ENCODE measurements around the gene ROMO1. TPM values are rescaled to one million over a fixed set of nuclear protein-coding genes. Genes with fewer than 3 reads are reported as not detected.

Gene ROMO1
- total and polyA plus RNA-seq, 3 experiments from 2014 or later, result 108 to 358 (median 117) TPM

DNA sequence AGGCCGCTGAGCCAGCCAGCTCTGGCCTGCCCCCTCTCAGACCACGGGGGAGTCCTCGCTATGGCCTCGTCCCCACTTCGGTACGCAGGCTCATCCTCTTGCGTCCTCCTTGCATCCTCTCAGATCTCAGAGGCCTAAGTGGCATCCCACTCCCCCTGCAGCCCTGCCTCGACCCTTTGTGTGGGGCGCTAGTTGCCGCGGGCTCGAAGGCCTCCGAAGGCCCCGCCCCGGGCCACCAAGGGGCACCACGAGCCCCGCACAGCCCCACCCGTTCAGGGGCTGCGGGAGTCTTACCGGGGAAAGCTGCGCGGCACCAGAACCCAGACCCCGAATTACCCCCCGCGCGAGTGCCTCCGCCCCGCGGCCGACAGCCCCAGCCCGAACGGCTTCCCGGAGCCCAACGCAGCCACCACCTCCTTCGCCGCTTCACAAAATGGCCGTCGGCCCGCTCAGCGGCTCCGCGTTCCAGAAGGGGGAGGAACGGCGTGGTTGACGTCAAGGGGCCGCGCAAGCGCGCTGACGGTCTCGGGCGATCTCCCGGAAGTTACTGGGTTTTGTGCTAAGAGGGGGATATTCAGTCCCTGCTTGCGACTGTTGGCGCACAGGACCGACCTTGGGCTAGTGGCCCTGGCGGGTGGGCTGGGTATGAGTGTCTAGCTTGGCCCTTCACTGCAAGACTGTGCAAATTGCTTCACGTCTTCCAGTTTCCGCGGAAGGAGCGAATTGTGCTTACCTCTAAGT lies 34.6 kb upstream of the ROMO1 start, which contains the start of the genes CPNE1 and RBM12:
TSS of gene CPNE1 (minus strand) at position 435 of the 741 bp plus-strand sequence. CDS start 31,977 bp downstream, outside the sequence.
TSS of gene RBM12 (minus strand) at position 435 of the 741 bp plus-strand sequence. CDS start 9,578 bp downstream, outside the sequence.
- CTCF ChIA-PET, result interaction anchor here (1.0 to 2.1 kb wide), 8 partner anchors 43 to 289 kb away, joined by 3 to 8 read pairs (median 4); partner anchors contain the start of genes RBM39 and SPAG4

GRCh38 chr20:35665949-35666288 lies 33.3 kb upstream of the ROMO1 start:
- Histone ChIP-seq H3K4me1 (ENCODE audit: insufficient read depth, low read length) (peaks cover 29% of the 10 kb centered on the region), H3K4me3 (ENCODE audit: low read length) (no peak overlapping the region), H3K9me3 (ENCODE audit: low read length) (no peaks in the 10 kb centered on the region), H3K27me3 (ENCODE audit: insufficient read depth, low read length, poor library complexity, severe bottlenecking) (no peaks in the 10 kb centered on the region), H3K36me3 (ENCODE audit: insufficient read depth, low read length) (peaks cover 26% of the 10 kb centered on the region), H3K27ac (ENCODE audit: low read depth, low read length) (no peak overlapping the region)
- ChIA-PET POLR2A (interaction anchor here (0.5 to 2.6 kb wide), 4 partner anchors 14 to 175 kb away, joined by 3 to 28 read pairs (median 4); partner anchors contain the start of gene RBM39), CTCF (interaction anchor here (0.8 to 1.1 kb wide), 2 partner anchors 46 to 210 kb away, joined by 3 to 4 read pairs; partner anchors contain the start of gene CEP250)
- Mint-ChIP-seq H3K27ac (peak overlapping the region in 4 of 8 donors; percentile 38 to 63 (median 50)), H3K4me1 (peaks cover 35 to 36% (median 36%) of the 10 kb centered on the region in 3 donors), H3K9me3 (no peaks in the 10 kb centered on the region), H3K36me3 (peaks cover 10 to 46% (median 15%) of the 10 kb centered on the region in 3 donors), H3K27me3 (no peaks in the 10 kb centered on the region), H3K4me3 (peak overlapping the region in 4 of 7 donors; percentile 29 to 54 (median 42))
- DNase-seq, result no peak

More for the DNA sequence above, 34.6 kb upstream of the ROMO1 start, which contains the start of the genes CPNE1 and RBM12:
- Histone ChIP-seq H3K9me3 (ENCODE audit: low read length) (no peaks in the 10 kb centered on the region), H3K4me3 (ENCODE audit: low read length) (peak within 1 kb of the TSS; percentile 95), H3K4me1 (ENCODE audit: insufficient read depth, low read length) (peaks cover 42% of the 10 kb centered on the region), H3K27me3 (ENCODE audit: insufficient read depth, low read length, poor library complexity, severe bottlenecking) (no peaks in the 10 kb centered on the region), H3K27ac (ENCODE audit: low read depth, low read length) (peak within 1 kb of the TSS; percentile 98), H3K36me3 (ENCODE audit: insufficient read depth, low read length) (peaks cover 13% of the 10 kb centered on the region)
- peak within 1 kb of the TSS; percentile 94 to 100 (median 99) for H3K27ac Mint-ChIP-seq
- peak; percentile 88 to 96 (median 93) for DNase-seq
- peak within 1 kb of the TSS; percentile 86 to 98 (median 96) for H3K4me3 Mint-ChIP-seq
- H3K4me1 Mint-ChIP-seq, result peaks cover 47 to 49% (median 49%) of the 10 kb centered on the region in 3 donors
- POLR2A ChIA-PET, result interaction anchor here (0.5 to 2.8 kb wide), 17 partner anchors 10 to 1253 kb away, joined by 3 to 57 read pairs (median 4); partner anchors contain the start of genes ACSS2, ERGIC3, NFS1 and PHF20
- no peaks in the 10 kb centered on the region for H3K9me3 Mint-ChIP-seq
- H3K36me3 Mint-ChIP-seq, result peaks cover 0 to 33% (median 10%) of the 10 kb centered on the region in 3 donors
- H3K27me3 Mint-ChIP-seq, result no peaks in the 10 kb centered on the region

DNA sequence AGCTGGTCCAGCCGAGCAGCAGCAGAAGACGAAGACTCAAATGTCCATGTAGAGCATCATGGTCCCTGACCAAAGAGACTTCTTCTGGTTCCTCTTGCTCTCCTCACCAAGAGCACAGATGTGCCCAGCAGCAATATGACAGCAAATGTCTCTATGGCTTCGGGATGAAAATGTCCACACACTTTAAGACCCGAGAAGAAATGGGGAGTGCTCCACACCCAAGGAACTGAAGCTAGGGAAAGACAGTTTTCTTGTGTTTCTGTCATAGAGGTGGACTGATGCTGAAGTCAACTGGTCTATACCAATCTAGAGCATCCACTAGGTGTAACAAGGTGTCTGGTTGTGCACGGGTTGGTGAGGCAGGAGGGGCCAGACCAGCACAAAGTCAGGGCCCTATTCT lies 30.0 kb upstream of the ROMO1 start:
- Histone ChIP-seq H3K27ac (ENCODE audit: low read depth, low read length) (no peak overlapping the region), H3K9me3 (ENCODE audit: low read length) (no peaks in the 10 kb centered on the region), H3K4me1 (ENCODE audit: insufficient read depth, low read length) (no peaks in the 10 kb centered on the region), H3K27me3 (ENCODE audit: insufficient read depth, low read length, poor library complexity, severe bottlenecking) (no peaks in the 10 kb centered on the region), H3K4me3 (ENCODE audit: low read length) (no peak overlapping the region), H3K36me3 (ENCODE audit: insufficient read depth, low read length) (peaks cover 48% of the 10 kb centered on the region)
- Mint-ChIP-seq H3K36me3 (peaks cover 20 to 59% (median 25%) of the 10 kb centered on the region in 3 donors), H3K9me3 (no peaks in the 10 kb centered on the region), H3K4me3 (no peak overlapping the region), H3K27me3 (no peaks in the 10 kb centered on the region), H3K27ac (peak overlapping the region in 2 of 8 donors; percentile 36 to 72), H3K4me1 (peaks cover 4 to 5% (median 4%) of the 10 kb centered on the region in 3 donors)
- DNase-seq, result no peak
- ChIA-PET POLR2A (no interaction called here), CTCF (interaction anchor here (1.3 kb wide), 1 partner anchor 50 kb away, joined by 3 read pairs; no protein-coding TSS in a partner anchor)

DNA sequence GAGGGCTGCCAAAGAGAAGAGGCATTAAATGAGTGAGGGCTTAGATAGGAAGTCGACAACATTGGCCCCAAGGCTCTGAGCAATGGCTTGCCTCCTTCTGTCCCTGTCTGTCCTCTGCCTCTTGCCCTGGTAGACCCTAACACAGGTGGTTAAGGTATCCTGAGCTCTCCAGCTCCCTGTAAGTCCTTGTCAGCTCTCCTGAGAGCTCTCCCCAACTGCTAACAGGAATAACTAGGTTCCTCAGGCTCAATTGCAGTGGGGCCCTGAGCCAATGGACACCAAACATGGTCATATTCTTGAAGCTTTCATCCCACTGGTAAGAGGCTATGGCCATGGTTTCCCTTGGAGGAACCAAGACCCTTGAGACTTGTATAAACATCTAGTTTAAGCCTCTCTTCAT lies 29.5 kb upstream of the ROMO1 start:
- Histone ChIP-seq H3K4me3 (ENCODE audit: low read length) (no peak overlapping the region), H3K36me3 (ENCODE audit: insufficient read depth, low read length) (peaks cover 52% of the 10 kb centered on the region)
- H3K4me3 Mint-ChIP-seq, result no peak overlapping the region

GRCh38 chr20:35673884-35674283 lies 25.3 kb upstream of the ROMO1 start:
- Histone ChIP-seq H3K27ac (ENCODE audit: low read depth, low read length) (no peak overlapping the region), H3K4me3 (ENCODE audit: low read length) (no peak overlapping the region), H3K4me1 (ENCODE audit: insufficient read depth, low read length) (no peaks in the 10 kb centered on the region), H3K36me3 (ENCODE audit: insufficient read depth, low read length) (peaks cover 49% of the 10 kb centered on the region), H3K9me3 (ENCODE audit: low read length) (no peaks in the 10 kb centered on the region), H3K27me3 (ENCODE audit: insufficient read depth, low read length, poor library complexity, severe bottlenecking) (no peaks in the 10 kb centered on the region)
- no peak for DNase-seq
- Mint-ChIP-seq H3K4me1 (no peaks in the 10 kb centered on the region), H3K9me3 (no peaks in the 10 kb centered on the region), H3K36me3 (peaks cover 20 to 67% (median 23%) of the 10 kb centered on the region in 3 donors), H3K4me3 (no peak overlapping the region), H3K27me3 (peaks cover 0 to 1% of the 10 kb centered on the region in 2 donors), H3K27ac (peak overlapping the region in 1 of 8 donors; percentile 38)
- ChIA-PET POLR2A (no interaction called here), CTCF (no interaction called here)

More for the DNA sequence above, 29.5 kb upstream of the ROMO1 start:
- H3K9me3 Mint-ChIP-seq, result no peaks in the 10 kb centered on the region
- Histone ChIP-seq H3K27ac (ENCODE audit: low read depth, low read length) (no peak overlapping the region), H3K27me3 (ENCODE audit: insufficient read depth, low read length, poor library complexity, severe bottlenecking) (no peaks in the 10 kb centered on the region), H3K9me3 (ENCODE audit: low read length) (no peaks in the 10 kb centered on the region), H3K4me1 (ENCODE audit: insufficient read depth, low read length) (no peaks in the 10 kb centered on the region)
- peaks cover 20 to 59% (median 25%) of the 10 kb centered on the region in 3 donors for H3K36me3 Mint-ChIP-seq
- H3K27ac Mint-ChIP-seq, result peak overlapping the region in 3 of 8 donors; percentile 32 to 72 (median 64)
- H3K4me1 Mint-ChIP-seq, result peaks cover 4% of the 10 kb centered on the region in 3 donors
- ChIA-PET POLR2A (no interaction called here), CTCF (interaction anchor here (1.2 to 1.3 kb wide), 2 partner anchors 50 to 68 kb away, joined by 3 read pairs; no protein-coding TSS in a partner anchor)
- H3K27me3 Mint-ChIP-seq, result no peaks in the 10 kb centered on the region
- DNase-seq, result no peak

DNA sequence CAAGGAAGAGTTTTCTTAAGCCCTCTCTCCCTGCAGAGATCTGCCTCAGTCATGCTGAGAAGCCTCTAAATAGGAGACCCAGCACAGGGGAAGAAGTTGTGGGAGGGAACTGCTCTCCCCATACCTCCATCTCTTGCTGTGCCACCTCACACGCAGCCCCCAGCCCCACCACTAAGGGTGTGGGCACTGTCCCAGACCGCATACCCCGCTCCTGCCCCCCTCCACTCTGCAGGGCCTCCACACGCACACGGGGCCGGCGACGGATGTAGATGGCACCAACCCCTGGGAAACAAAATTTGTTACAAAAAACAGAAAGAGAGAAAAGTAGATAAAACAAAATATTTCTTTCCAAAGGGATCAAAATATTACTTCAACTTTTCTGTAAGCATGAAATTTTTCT lies 24.3 kb upstream of the ROMO1 start:
- Mint-ChIP-seq H3K9me3 (no peaks in the 10 kb centered on the region), H3K4me3 (no peak overlapping the region), H3K4me1 (no peaks in the 10 kb centered on the region), H3K36me3 (peaks cover 18 to 64% (median 20%) of the 10 kb centered on the region in 3 donors), H3K27me3 (peaks cover 0 to 1% of the 10 kb centered on the region in 2 donors), H3K27ac (peak overlapping the region in 1 of 8 donors; percentile 62)
- Histone ChIP-seq H3K4me3 (ENCODE audit: low read length) (no peak overlapping the region), H3K4me1 (ENCODE audit: insufficient read depth, low read length) (no peaks in the 10 kb centered on the region), H3K27me3 (ENCODE audit: insufficient read depth, low read length, poor library complexity, severe bottlenecking) (no peaks in the 10 kb centered on the region), H3K36me3 (ENCODE audit: insufficient read depth, low read length) (peaks cover 39% of the 10 kb centered on the region), H3K9me3 (ENCODE audit: low read length) (no peaks in the 10 kb centered on the region), H3K27ac (ENCODE audit: low read depth, low read length) (no peak overlapping the region)
- POLR2A ChIA-PET, result no interaction called here
- CTCF ChIA-PET, result no interaction called here
- no peak for DNase-seq

DNA sequence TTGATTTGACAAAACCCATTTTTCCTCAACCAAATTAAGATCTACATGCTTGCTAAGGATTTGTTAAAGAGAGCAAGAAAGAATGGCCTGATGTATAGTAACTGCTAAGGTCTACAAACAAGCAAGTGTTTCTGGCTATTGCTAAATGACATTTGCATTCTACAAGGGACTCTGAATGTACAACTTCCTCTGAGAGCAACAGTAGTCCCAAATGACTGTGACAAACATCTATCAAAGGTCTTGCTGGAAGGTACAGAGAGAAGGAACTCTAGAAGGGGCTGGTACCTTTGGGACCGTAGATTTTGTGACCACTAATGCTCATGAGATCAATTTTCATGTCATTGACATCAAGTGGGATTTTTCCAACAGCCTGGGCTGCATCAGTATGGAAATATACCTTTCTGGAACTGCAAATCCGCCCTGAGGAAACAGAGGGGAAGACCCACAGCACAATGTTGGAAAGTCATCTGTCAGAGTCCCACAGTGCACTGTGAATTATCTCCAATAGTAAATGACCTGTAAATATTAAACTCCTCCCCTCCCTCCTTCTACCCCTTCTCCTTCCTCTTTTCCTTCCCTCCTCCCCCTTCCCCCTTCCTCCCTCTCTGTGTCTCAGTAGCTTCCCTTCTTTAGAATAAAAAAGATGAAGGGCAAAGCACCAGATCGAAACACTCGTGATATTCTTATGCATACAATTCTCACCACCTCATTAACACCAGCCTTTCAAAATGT lies 18.6 kb upstream of the ROMO1 start:
- peaks cover 0 to 1% of the 10 kb centered on the region in 2 donors for H3K27me3 Mint-ChIP-seq
- H3K4me1 Mint-ChIP-seq, result no peaks in the 10 kb centered on the region
- H3K27ac ChIP-seq (ENCODE audit: low read depth, low read length), result no peak overlapping the region
- peak overlapping the region in 1 of 8 donors; percentile 71 for H3K27ac Mint-ChIP-seq
- no peaks in the 10 kb centered on the region for H3K4me1 ChIP-seq (ENCODE audit: insufficient read depth, low read length)
- H3K27me3 ChIP-seq (ENCODE audit: insufficient read depth, low read length, poor library complexity, severe bottlenecking), result no peaks in the 10 kb centered on the region
- no peak overlapping the region for H3K4me3 Mint-ChIP-seq
- H3K4me3 ChIP-seq (ENCODE audit: low read length), result no peak overlapping the region
- H3K36me3 Mint-ChIP-seq, result peaks cover 2 to 48% (median 3%) of the 10 kb centered on the region in 3 donors
- H3K36me3 ChIP-seq (ENCODE audit: insufficient read depth, low read length), result no peaks in the 10 kb centered on the region
- ChIA-PET POLR2A (interaction anchor here (0.6 kb wide), 1 partner anchor 15 kb away, joined by 4 read pairs; no protein-coding TSS in a partner anchor), CTCF (no interaction called here)
- no peaks in the 10 kb centered on the region for H3K9me3 ChIP-seq (ENCODE audit: low read length)
- H3K9me3 Mint-ChIP-seq, result no peaks in the 10 kb centered on the region
- DNase-seq, result no peak
